ENCODE data around the gene RGS5. TPM values are rescaled to one million over a fixed set of nuclear protein-coding genes. Genes with fewer than 3 reads are reported as not detected.

RGS5 gene
- total RNA-seq, 1 donor from 2014 or later: 1.1 TPM

DNA sequence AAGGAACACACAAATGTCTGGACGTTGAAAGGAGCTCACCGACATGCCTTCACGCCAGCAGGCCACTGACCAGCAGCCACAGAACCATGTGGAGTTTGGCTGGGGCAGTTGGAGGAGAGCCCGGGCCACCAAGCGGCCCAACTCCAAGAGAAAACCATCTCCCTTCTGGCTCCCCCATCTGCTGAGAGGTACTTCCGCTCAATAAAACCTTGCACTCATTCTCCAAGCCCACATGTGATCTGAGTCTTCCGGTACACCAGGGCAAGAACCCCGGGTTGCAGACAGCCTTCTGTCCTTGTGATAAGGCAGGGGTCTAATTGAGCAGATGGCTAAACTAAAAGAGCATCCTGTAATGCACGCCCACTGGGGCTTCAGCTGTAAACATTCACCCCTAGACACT, 109.1 kb downstream of the RGS5 start:
- no peak for ATAC-seq (ENCODE audit: low read depth)
- H3K27me3 Mint-ChIP-seq: peaks cover 5% of the 10 kb centered on the region
- TF ChIP-seq CTCF (IDR thresholded peaks at IDR 0.05): no peak
- no peak overlapping the region for H3K4me3 Mint-ChIP-seq
- intact Hi-C loops (cut with micrococcal nuclease): no loop called here
- no peak for DNase-seq
- no peak overlapping the region for H3K27ac Mint-ChIP-seq
- H3K36me3 Mint-ChIP-seq (ENCODE audit: low read depth): no peaks in the 10 kb centered on the region
- ChIA-PET POLR2A (no interaction called here), CTCF (no interaction called here)
- H3K9me3 Mint-ChIP-seq: no peaks in the 10 kb centered on the region
- no peaks in the 10 kb centered on the region for H3K4me1 Mint-ChIP-seq

DNA sequence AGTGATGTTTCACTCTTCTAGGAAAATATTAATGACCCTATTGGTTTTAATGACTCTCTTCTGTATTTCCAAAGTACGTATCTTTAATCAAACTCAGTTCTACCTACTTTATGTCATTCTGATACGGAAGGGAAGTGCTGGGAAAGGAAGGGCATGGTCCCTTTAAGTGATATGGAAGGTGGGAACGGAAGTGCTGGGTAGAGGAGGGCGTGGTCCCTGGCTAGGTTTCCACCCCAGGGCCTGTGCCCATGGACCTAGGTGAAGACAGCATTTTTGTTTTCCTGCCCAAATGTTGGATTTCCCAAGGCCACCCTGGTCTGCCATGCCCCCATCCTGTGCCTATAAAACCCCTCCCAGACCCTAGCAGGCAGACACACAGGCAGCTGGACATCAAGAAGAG, 109.5 kb downstream of the RGS5 start:
- no peaks in the 10 kb centered on the region for H3K4me1 Mint-ChIP-seq
- peaks cover 5% of the 10 kb centered on the region for H3K27me3 Mint-ChIP-seq

More for the DNA sequence above, 109.5 kb downstream of the RGS5 start:
- Mint-ChIP-seq H3K9me3 (no peaks in the 10 kb centered on the region), H3K36me3 (ENCODE audit: low read depth) (no peaks in the 10 kb centered on the region), H3K4me3 (no peak overlapping the region), H3K27ac (no peak overlapping the region)
- DNase-seq (no peak), ATAC-seq (ENCODE audit: low read depth) (no peak)
- POLR2A ChIA-PET: no interaction called here
- TF ChIP-seq CTCF (IDR thresholded peaks at IDR 0.05): no peak
- CTCF ChIA-PET: no interaction called here
- intact Hi-C loops (cut with micrococcal nuclease): no loop called here

Other genes with a start within 250 kb of the RGS5 start
- not detected in 2 replicates for gene RGS4, start 133.6 kb downstream of the RGS5 start, total RNA-seq
- gene NUF2, start 119.0 kb upstream of the RGS5 start, total RNA-seq: 1.1 and 1.2 TPM in 2 replicates

Measured in activated B cell treated with CpG ODN at 0.5 μM for 24 hours (primary cell).